GM10266 (cell line): ENCODE data around the gene TBCD.
"Not testable (repeated sequence)": the region's sequence is repeated elsewhere in the genome, so short reads cannot be mapped to it uniquely, and the experiment has no call there.

Experiments used
- DNase-seq: peaks from one replicate; pipeline ENCODE4 v3.0.0; 2012; ENCODE audit errors: extremely low spot score
- TF ChIP-seq, protein P1 (sequence below): IDR thresholded peaks from 2 replicates; pipeline ENCODE4 v1.5.1; 2012; ENCODE audit warnings: mild to moderate bottlenecking, low read depth; ENCODE audit not compliant: control insufficient read depth, insufficient read depth; ENCODE audit errors: missing control alignments

TBCD gene

DNA sequence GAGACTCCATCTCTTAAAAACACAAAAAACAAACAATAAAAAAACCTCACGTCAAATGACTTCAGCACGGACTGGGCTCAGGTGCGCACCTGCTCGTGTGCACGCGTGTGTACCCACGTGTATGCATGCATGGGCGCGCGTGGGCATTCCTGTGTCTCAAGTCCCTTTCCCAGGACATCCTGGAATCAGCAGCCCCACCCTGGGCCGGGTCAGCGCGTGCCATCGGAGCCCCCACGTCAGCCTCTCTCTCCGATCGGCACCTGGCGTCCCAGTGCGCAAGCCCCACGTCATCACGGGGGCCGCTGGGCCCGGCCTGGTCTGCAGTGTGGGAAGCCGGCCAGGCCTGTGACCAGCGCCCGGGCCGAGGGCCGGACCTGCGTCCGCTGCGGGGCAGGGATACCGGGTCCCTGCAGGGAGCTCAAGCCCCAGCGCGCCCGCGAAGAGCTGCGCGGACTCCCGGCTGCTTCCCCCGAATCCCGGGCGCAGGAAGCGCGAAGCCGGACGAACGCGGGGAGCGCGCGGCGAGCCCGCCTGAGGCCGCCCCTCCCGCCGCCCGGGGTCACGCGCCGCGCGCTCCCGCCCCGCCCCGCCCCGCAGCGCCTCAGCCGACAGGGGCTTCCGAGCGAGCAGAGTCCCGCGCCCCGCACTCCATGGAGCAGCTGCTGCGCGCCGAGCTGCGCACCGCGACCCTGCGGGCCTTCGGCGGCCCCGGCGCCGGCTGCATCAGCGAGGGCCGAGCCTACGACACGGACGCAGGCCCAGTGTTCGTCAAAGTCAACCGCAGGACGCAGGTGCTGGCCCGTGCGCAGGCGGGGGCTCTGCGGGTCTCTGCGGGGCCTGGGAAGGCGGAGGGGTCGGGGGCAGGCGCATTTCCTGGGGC lies 16.6 kb upstream of the TBCD start, which contains the start of gene FN3K:
FN3K (plus strand) TSS at position 629 of the 880 bp plus-strand sequence; CDS start at position 651, 22 bp downstream.
- DNase-seq: no peak
- TF ChIP-seq, protein P1, sequence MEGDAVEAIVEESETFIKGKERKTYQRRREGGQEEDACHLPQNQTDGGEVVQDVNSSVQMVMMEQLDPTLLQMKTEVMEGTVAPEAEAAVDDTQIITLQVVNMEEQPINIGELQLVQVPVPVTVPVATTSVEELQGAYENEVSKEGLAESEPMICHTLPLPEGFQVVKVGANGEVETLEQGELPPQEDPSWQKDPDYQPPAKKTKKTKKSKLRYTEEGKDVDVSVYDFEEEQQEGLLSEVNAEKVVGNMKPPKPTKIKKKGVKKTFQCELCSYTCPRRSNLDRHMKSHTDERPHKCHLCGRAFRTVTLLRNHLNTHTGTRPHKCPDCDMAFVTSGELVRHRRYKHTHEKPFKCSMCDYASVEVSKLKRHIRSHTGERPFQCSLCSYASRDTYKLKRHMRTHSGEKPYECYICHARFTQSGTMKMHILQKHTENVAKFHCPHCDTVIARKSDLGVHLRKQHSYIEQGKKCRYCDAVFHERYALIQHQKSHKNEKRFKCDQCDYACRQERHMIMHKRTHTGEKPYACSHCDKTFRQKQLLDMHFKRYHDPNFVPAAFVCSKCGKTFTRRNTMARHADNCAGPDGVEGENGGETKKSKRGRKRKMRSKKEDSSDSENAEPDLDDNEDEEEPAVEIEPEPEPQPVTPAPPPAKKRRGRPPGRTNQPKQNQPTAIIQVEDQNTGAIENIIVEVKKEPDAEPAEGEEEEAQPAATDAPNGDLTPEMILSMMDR: no peak

DNA sequence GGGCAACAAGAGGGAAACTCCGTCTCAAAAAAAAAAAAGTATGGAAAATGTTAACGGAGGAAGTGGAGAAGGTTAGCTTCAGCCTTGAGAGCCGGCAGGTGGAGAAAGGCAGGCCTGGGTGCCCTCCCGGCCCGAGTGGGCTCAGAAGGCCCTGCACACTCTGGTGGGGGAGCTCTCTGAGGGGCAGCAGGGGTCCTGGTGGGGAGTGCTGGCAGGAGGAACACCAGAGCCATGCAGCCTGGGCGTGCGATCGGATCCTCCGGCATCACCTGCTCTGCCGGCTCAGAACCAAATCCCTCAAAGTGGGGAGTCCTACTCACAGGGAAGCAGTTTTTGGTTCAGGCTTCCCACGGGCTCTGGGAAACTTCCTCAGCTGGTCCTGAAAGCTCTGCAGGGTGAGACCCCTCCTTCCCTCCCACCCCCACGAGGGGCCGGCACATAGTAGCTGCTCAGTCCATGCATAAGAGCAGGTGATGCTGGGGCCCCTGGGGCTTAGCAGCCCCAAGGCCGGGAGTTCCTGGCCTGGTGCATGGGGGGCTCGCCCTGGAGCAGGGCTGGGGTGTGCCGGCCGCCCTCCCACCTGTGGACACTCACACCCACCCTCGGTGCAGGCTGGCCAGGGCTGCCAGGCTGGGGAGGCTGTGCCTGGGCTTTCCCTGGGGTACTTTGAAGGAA lies 15.2 kb upstream of the TBCD start:
- TF ChIP-seq, protein P1: no peak
- no peak for DNase-seq

DNA sequence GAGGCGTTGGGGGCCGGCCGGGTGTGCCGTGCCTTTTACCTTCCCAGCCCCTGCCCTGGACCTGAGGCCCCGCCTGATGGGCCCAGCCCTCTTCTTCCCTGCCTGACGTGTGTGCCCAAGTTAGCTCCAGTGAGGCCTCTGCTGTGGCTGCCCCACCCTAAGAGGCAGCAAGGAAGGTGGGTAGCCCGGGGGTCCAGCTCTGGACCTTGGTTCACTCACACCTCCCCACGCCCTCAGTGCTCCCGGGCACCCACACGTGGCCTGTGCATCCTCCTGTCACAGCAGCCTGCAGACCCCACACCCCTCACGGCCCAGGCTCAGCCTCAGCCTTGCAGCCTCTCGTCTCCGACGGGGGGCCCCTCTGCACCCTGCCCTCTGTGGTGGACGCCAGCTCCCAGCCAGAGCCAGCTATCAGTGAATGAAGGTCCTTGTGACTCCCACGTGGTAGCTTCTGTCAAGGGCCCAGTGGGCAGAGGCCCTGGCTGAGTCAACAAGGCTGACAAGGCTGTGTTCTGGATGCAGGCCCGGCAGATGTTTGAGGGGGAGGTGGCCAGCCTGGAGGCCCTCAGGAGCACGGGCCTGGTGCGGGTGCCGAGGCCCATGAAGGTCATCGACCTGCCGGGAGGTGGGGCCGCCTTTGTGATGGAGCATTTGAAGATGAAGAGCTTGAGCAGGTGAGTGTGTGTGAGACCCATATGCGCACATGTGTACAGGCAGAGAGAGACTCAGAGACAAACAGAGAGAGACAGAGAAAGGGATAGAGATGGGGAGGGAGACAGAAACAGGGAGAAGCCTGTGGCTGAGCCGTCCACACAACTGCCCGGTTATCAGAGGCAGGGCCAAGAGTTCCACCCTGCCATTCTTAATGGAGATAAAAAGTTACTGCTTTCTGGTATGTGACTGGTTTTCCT lies 13.6 kb upstream of the TBCD start:
- TF ChIP-seq, protein P1: no peak

DNA sequence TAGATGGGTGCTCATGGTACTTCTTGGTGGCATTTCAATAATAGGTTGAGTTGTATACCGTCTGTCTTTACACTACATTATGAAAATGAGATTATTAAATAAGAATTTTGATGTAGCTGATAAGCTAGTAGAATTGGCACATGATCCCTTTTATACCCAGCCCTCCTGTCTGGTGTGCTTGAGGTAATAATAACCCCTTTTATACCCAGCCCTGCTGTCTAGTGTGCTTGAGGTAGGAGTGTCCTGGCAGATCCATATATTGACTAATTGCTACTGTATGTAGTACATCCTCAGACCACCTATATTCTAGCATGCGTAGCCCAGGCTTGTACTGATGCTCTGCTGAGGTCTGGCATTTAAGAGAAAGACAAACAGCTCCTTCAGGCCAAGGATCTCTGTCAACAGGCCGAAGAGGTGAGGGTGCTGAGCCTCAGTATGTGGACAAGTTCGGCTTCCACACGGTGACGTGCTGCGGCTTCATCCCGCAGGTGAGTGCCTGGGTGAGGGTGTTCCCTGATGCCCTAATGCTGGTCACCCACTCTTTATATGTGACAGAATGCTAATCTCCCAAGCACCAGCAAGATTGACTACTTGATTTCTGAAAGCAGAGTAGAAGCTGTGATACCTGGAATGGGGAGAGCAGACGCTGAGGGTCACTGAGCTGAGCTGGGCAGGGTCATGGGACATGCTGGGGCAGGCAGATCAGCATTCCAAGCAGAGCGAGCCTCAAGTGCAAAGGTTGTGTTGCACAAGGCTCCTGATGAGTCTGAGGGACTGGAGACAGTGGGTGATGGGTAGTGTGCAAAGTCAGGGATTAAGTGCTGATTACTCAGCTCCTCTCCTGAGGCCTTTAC lies 10.7 kb upstream of the TBCD start:
- no peak for DNase-seq
- TF ChIP-seq, protein P1: no peak

More for the DNA sequence above, 13.6 kb upstream of the TBCD start:
- no peak for DNase-seq

DNA sequence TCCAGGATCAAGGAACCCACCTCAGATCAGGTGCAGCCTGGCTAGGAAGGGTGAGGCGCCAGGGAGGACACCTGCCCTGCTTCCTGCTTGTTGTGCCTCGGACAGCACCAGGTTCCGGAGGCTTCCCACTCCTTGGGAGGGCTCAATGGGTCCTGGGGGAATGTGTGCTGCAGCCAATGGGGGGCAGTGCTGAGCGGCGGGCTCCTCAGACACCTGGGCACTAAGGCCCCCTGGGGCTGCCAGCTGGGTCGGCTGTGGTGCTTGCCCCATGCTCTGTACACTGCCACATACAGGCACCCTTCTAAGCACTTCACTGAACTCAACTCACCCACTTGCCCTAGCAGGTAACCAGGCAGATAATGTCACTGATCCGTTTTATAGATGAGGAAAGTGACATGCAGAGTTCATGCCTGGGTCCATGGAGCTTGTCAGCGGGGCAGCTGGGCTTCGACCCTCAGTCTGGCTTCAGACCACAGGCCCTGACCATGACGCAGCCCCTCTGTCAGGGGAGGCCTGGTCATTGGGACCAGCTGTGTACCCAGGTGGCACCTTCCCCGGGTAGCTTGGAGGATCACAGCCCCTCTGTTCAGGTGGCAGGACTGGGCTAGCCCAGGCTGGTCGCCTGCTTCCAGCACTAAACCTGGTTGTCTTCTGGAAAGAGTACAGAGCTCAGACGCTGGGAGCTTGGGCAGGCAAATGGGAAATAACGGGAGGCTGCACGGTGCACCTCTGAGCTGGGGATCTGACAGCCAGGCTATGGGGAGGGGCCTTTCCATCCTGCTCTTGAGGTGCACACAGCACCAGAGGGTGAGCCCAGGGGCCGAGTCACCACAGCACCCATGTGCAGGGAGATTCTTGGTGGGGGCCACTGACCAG lies 8.3 kb upstream of the TBCD start:
- DNase-seq: no peak
- TF ChIP-seq, protein P1: no peak

DNA sequence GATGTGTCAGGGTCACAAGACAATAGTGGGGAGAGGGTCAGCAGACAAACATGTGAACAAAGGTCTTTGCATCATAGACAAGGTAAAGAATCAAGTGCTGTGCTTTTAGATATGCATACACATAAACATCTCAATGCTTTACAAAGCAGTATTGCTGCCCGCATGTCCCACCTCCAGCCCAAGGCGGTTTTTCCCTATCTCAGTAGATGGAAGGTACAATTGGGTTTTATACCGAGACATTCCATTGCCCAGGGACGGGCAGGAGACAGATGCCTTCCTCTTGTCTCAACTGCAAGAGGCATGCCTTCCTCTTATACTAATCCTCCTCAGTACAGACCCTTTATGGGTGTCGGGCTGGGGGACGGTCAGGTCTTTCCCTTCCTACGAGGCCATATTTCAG lies 7.1 kb upstream of the TBCD start:
- not testable (repeated sequence) for DNase-seq
